ENCODE data around the gene NANS.

DNA sequence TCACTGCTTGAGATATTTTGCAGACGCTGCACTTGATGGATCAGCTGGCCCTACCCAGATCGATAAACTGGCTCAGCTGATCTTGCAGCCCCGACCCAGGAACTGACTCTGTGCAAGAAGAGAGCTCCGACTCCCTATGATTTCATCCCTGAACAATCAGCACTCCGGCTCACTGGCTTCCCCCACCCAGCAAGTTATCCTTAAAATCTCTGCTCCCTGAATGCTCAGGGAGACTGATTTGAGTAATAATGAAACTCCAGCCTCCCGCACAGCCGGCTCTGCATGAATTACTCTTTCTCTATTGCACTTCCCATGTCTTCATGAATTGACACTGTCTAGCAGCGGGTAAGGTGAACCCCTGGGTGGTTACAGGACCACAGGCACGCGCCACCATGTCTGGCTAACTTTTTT is 16.9 kb upstream of the NANS start:
- TF ChIP-seq EZH2phosphoT487 (IDR thresholded peaks at IDR 0.05), result no peak
- no peak for TF ChIP-seq EZH2 (IDR thresholded peaks at IDR 0.05)
- TF ChIP-seq, protein P1, sequence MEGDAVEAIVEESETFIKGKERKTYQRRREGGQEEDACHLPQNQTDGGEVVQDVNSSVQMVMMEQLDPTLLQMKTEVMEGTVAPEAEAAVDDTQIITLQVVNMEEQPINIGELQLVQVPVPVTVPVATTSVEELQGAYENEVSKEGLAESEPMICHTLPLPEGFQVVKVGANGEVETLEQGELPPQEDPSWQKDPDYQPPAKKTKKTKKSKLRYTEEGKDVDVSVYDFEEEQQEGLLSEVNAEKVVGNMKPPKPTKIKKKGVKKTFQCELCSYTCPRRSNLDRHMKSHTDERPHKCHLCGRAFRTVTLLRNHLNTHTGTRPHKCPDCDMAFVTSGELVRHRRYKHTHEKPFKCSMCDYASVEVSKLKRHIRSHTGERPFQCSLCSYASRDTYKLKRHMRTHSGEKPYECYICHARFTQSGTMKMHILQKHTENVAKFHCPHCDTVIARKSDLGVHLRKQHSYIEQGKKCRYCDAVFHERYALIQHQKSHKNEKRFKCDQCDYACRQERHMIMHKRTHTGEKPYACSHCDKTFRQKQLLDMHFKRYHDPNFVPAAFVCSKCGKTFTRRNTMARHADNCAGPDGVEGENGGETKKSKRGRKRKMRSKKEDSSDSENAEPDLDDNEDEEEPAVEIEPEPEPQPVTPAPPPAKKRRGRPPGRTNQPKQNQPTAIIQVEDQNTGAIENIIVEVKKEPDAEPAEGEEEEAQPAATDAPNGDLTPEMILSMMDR (IDR thresholded peaks at IDR 0.05), result no peak

Measured in neural progenitor cell (in vitro differentiated cells).